HG02763 (cell line): ENCODE results near the gene DCTN3.
"Not testable (repeated sequence)": the region's sequence is repeated elsewhere in the genome, so short reads cannot be mapped to it uniquely, and the experiment has no call there.

ENCODE experiments used
- ATAC-seq: cut with Tn5 transposase; IDR thresholded peaks from one replicate; pipeline ENCODE4 v1.9.1; 2021; ENCODE audit warnings: mild to moderate bottlenecking, moderate library complexity; ENCODE audit not compliant: unreplicated experiment

Gene DCTN3

GRCh38 chr9:34647651-34648050, 27.4 kb upstream of the DCTN3 start:
- no peak for ATAC-seq

- no peak for ATAC-seq
Measured at GRCh38 chr9:34647084-34647403, 26.7 kb upstream of the DCTN3 start.

GRCh38 chr9:34646211-34647083, 26.2 kb upstream of the DCTN3 start, which contains the start of gene GALT:
Gene GALT (plus strand): TSS chr9:34646675. CDS start chr9:34646705, 30 bp downstream.
- peak; percentile 80 for ATAC-seq

- no peak for ATAC-seq
Measured at GRCh38 chr9:34644766-34645314, 24.5 kb upstream of the DCTN3 start.

GRCh38 chr9:34642679-34643078, 22.4 kb upstream of the DCTN3 start:
- no peak for ATAC-seq

GRCh38 chr9:34639322-34639721, 19.0 kb upstream of the DCTN3 start:
- not testable (repeated sequence) for ATAC-seq

GRCh38 chr9:34638138-34638445, 17.8 kb upstream of the DCTN3 start:
- no peak for ATAC-seq

GRCh38 chr9:34637356-34638137, 17.3 kb upstream of the DCTN3 start, which contains the start of gene SIGMAR1:
Gene SIGMAR1 (minus strand): TSS chr9:34637787. CDS start chr9:34637697, 90 bp downstream.
- peak; percentile 92 for ATAC-seq

GRCh38 chr9:34636791-34637355, 16.6 kb upstream of the DCTN3 start:
- ATAC-seq, result no peak

- ATAC-seq, result no peak
Measured at GRCh38 chr9:34635556-34635955, 15.3 kb upstream of the DCTN3 start.

GRCh38 chr9:34634551-34635248, 14.4 kb upstream of the DCTN3 start:
- no peak for ATAC-seq

GRCh38 chr9:34633851-34634550, 13.7 kb upstream of the DCTN3 start:
- no peak for ATAC-seq

- no peak for ATAC-seq
Measured at GRCh38 chr9:34633166-34633565, 12.9 kb upstream of the DCTN3 start.

GRCh38 chr9:34630402-34631154, 10.3 kb upstream of the DCTN3 start:
- ATAC-seq, result no peak

- no peak for ATAC-seq
Measured at GRCh38 chr9:34629491-34629808, 9.2 kb upstream of the DCTN3 start.

GRCh38 chr9:34628656-34629490, 8.6 kb upstream of the DCTN3 start, which contains the start of gene ARID3C:
Gene ARID3C (minus strand): TSS chr9:34629066. CDS start chr9:34628014, 1,052 bp downstream.
- ATAC-seq, result no peak

GRCh38 chr9:34627716-34628655, 7.7 kb upstream of the DCTN3 start:
- no peak for ATAC-seq

GRCh38 chr9:34625186-34625486, 4.8 kb upstream of the DCTN3 start:
- no peak for ATAC-seq
